Smooth muscle cell (in vitro differentiated cells): ENCODE measurements around the gene PROC. TPM values are rescaled to one million over a fixed set of nuclear protein-coding genes. Genes with fewer than 3 reads are reported as not detected.

Experiments
- DNase-seq: peaks from one replicate; lab custom pipeline; 2025; ENCODE audit not compliant: unreplicated experiment; lab: John Stamatoyannopoulos, UW
- H2AFZ ChIP-seq: fragments of 200-600 bp; sonication (generic); 2 replicates; pipeline ENCODE4 v1.6.0; 2016; ENCODE audit warnings: antibody characterized with exemption, low read depth, mild to moderate bottlenecking
- H3F3A ChIP-seq: fragments of 200-600 bp; sonication (generic); 2 replicates; pipeline ENCODE4 v1.6.0; 2017; ENCODE audit warnings: antibody characterized with exemption, low read depth
- H3K27ac ChIP-seq: fragments of 200-600 bp; sonication (generic); 2 replicates; pipeline ENCODE4 v1.5.1; 2016; ENCODE audit warnings: low read depth, mild to moderate bottlenecking
- H3K27me3 ChIP-seq: fragments of 200-600 bp; sonication (generic); 2 replicates; pipeline ENCODE4 v1.6.1; 2016; ENCODE audit warnings: low read depth, mild to moderate bottlenecking
- H3K36me3 ChIP-seq: fragments of 200-600 bp; sonication (generic); 2 replicates; pipeline ENCODE4 v1.5.1; 2016; ENCODE audit warnings: low read depth
- H3K4me1 ChIP-seq: fragments of 200-600 bp; sonication (generic); 2 replicates; pipeline ENCODE4 v1.5.1; 2016; ENCODE audit warnings: low read depth
- H3K4me2 ChIP-seq: fragments of 200-600 bp; sonication (generic); 2 replicates; pipeline ENCODE4 v1.6.0; 2016; ENCODE audit warnings: mild to moderate bottlenecking
- H3K4me3 ChIP-seq: fragments of 200-600 bp; sonication (generic); 2 replicates; pipeline ENCODE4 v1.5.1; 2016; ENCODE audit warnings: mild to moderate bottlenecking
- H3K79me2 ChIP-seq: fragments of 200-600 bp; sonication (generic); 2 replicates; pipeline ENCODE4 v1.6.0; 2016; ENCODE audit warnings: low read depth, mild to moderate bottlenecking
- H3K9ac ChIP-seq: fragments of 200-600 bp; sonication (generic); 2 replicates; pipeline ENCODE4 v1.6.0; 2016; ENCODE audit warnings: low read depth
- H3K9me3 ChIP-seq: fragments of 200-600 bp; sonication (generic); replicated peaks from 2 replicates; pipeline ENCODE4 v1.5.1; 2016; ENCODE audit warnings: low read depth
- H4K20me1 ChIP-seq: fragments of 200-600 bp; sonication (generic); 2 replicates; pipeline ENCODE4 v1.6.0; 2016; ENCODE audit warnings: low read depth
- CTCF ChIP-seq: fragments of 200-600 bp; sonication (generic); IDR thresholded peaks from 2 replicates; pipeline ENCODE4 v1.5.1; 2017; ENCODE audit warnings: borderline replicate concordance, mild to moderate bottlenecking, antibody characterized with exemption; ENCODE audit not compliant: insufficient read depth, poor library complexity, severe bottlenecking
- WGBS: methylation state at CpG from one replicate; pipeline ENCODE4 v1.1.7; 2016; ENCODE audit warnings: low lambda C conversion rate; 5-methylcytosine and 5-hydroxymethylcytosine counted together
- polyA plus RNA-seq: library from polyadenylated mRNA; unstranded; fragments of >200 nt; fragmentation: Nextera tagmentation; extraction: Ambion mirVana; gene quantifications from 2 replicates; pipeline ENCODE4 v1.2.1, GENCODE V29; 2016
- total RNA-seq: library from RNA; depleted of rRNA; stranded (reverse); fragments of >200 nt; gene quantifications from 2 replicates; pipeline ENCODE4 v1.2.3, GENCODE V29; 2014

The PROC gene
- total and polyA plus RNA-seq, 2 experiments from 2014 or later: 0.85 to 1.1 TPM

- WGBS: 98% methylated on average over 6 of the region's 8 CpGs
- Histone ChIP-seq H3K27ac (no peak overlapping the region), H3K36me3 (no peaks in the 10 kb centered on the region), H3K4me3 (no peak overlapping the region), H3K27me3 (no peaks in the 10 kb centered on the region), H3K9me3 (no peaks in the 10 kb centered on the region), H2AFZ (no peak overlapping the region), H4K20me1 (no peaks in the 10 kb centered on the region), H3K9ac (no peak overlapping the region), H3F3A (no peaks in the 10 kb centered on the region), H3K4me2 (no peak overlapping the region), H3K4me1 (peaks cover 9% of the 10 kb centered on the region), H3K79me2 (no peaks in the 10 kb centered on the region)
- no peak for DNase-seq
- no peak for TF ChIP-seq CTCF
Observed at GRCh38 chr2:127469051-127469450, 50.8 kb downstream of the PROC start.

GRCh38 chr2:127469974-127470373 lies 51.7 kb downstream of the PROC start:
- H3K79me2 ChIP-seq: no peaks in the 10 kb centered on the region
- no peaks in the 10 kb centered on the region for H3K27me3 ChIP-seq
- WGBS: 98% methylated on average over 2 of the region's 2 CpGs
- no peaks in the 10 kb centered on the region for H3K9me3 ChIP-seq
- peaks cover under 1% of the 10 kb centered on the region for H3K4me1 ChIP-seq
- DNase-seq: no peak
- no peaks in the 10 kb centered on the region for H3K36me3 ChIP-seq
- H4K20me1 ChIP-seq: no peaks in the 10 kb centered on the region
- H3K4me2 ChIP-seq: no peak overlapping the region
- no peak overlapping the region for H3K4me3 ChIP-seq
- H3K27ac ChIP-seq: no peak overlapping the region
- no peaks in the 10 kb centered on the region for H3F3A ChIP-seq
- H2AFZ ChIP-seq: no peak overlapping the region
- H3K9ac ChIP-seq: no peak overlapping the region
- no peak for TF ChIP-seq CTCF

GRCh38 chr2:127471286-127471988 lies 53.2 kb downstream of the PROC start:
- H3K27ac ChIP-seq: no peak overlapping the region
- H3K4me2 ChIP-seq: no peak overlapping the region
- 91% methylated on average over 4 of the region's 4 CpGs for WGBS

More at GRCh38 chr2:127471286-127471988, 53.2 kb downstream of the PROC start:
- Histone ChIP-seq H3K36me3 (no peaks in the 10 kb centered on the region), H3K9me3 (no peaks in the 10 kb centered on the region), H3K4me3 (no peak overlapping the region), H3K27me3 (no peaks in the 10 kb centered on the region), H2AFZ (no peak overlapping the region), H3F3A (no peaks in the 10 kb centered on the region), H3K9ac (no peak overlapping the region), H3K4me1 (no peaks in the 10 kb centered on the region), H4K20me1 (no peaks in the 10 kb centered on the region), H3K79me2 (no peaks in the 10 kb centered on the region)
- no peak for TF ChIP-seq CTCF
- DNase-seq: no peak
